Kidney (tissue), 14 donors: ENCODE measurements around the gene SYT7. TPM values are rescaled to one million over a fixed set of nuclear protein-coding genes. Genes with fewer than 3 reads are reported as not detected.

ENCODE experiments used
- DNase-seq, 5 donors: peaks; one replicate each; pipeline ENCODE4 v3.0.0-alpha.2; 2013 to 2020
- FAIRE-seq: peaks from 2 replicates; lab custom pipeline; 2012; peaks lifted over from hg19 to GRCh38; lab: Jason Lieb, UNC
- H3K27ac ChIP-seq, 2 donors: one replicate each; pipeline ENCODE4 v1.7.0; 2013; ENCODE audit warnings: low read depth in 2 of 2, low read length in 2 of 2, inconsistent platforms in 1 of 2
- H3K27me3 ChIP-seq: one replicate; pipeline ENCODE4 v1.7.1; 2013; ENCODE audit warnings: low read length, inconsistent platforms; ENCODE audit not compliant: control insufficient read depth, insufficient read depth
- H3K36me3 ChIP-seq, 3 donors: one replicate each; pipeline versions ENCODE4 v1.7.0 to v1.7.1; 2013; ENCODE audit warnings: low read length in 3 of 3, control low read depth in 1 of 3, inconsistent platforms in 1 of 3; ENCODE audit not compliant: insufficient read depth in 3 of 3, control insufficient read depth in 2 of 3
- H3K4me1 ChIP-seq, 3 donors: one replicate each; pipeline versions ENCODE4 v1.7.0 to v1.7.1; 2013; ENCODE audit warnings: low read length in 3 of 3, inconsistent platforms in 1 of 3, low read depth in 1 of 3; ENCODE audit not compliant: control insufficient read depth in 2 of 3, insufficient read depth in 2 of 3
- H3K4me3 ChIP-seq, 3 donors: one replicate each; pipeline versions ENCODE4 v1.7.0 to v1.8.1; 2013; ENCODE audit warnings: low read length in 3 of 3, control low read depth in 1 of 3, inconsistent platforms in 1 of 3
- H3K9ac ChIP-seq, 3 donors: one replicate each; pipeline versions ENCODE4 v1.7.0 to v1.7.1; 2013; ENCODE audit warnings: low read length in 3 of 3, control low read depth in 1 of 3, inconsistent platforms in 1 of 3
- H3K9me3 ChIP-seq, 3 donors: one replicate each; pipeline versions ENCODE4 v1.7.0 to v1.7.1; 2013; ENCODE audit warnings: low read length in 3 of 3, control low read depth in 1 of 3, inconsistent platforms in 1 of 3; ENCODE audit not compliant: control insufficient read depth in 2 of 3, insufficient read depth in 1 of 3
- CTCF ChIP-seq: IDR thresholded peaks from 3 replicates; pipeline ENCODE4 v1.5.1; 2012; ENCODE audit warnings: mild to moderate bottlenecking, moderate library complexity, borderline replicate concordance; ENCODE audit not compliant: insufficient read depth; ENCODE audit errors: extremely low read depth
- intact Hi-C: fragments of 100-400 bp; cut with DNase I; formaldehyde crosslinking; loops from one replicate; pipeline ENCODE4 v1.11.1; 2022
- polyA plus RNA-seq: library from polyadenylated mRNA; stranded (reverse); fragments of 350-450 nt; fragmentation: Illumina TruSeq; extraction: RNeasy Lipid Tissue Mini Kit (QIAGEN cat#74804); gene quantifications from one replicate; pipeline ENCODE4 v1.2.3, GENCODE V29; 2014; ENCODE audit warnings: low read depth, low replicate concordance; ENCODE audit not compliant: insufficient read depth
- total RNA-seq: library from RNA; stranded (reverse); fragmentation: NEBNext Ultra II Directional; extraction: Animal tissue kit (Norgen Biotek cat#: 25700); gene quantifications from one replicate; pipeline ENCODE4 v1.2.1, GENCODE V29; 2021
- donor health status: control.
- donor health status: control.
- donor health status: control.
- donor health status: control.
- donor health status: control.
- donor health status: DM: yes; HTN: yes; CAD: no.
- donor health status: Normal renal cell carcinoma (clear cell type).

SYT7 gene
- total and polyA plus RNA-seq, 2 donors from 2014 or later = 5.7 to 6.7 TPM

GRCh38 chr11:61499816-61500491 lies 80.9 kb downstream of the SYT7 start:
- FAIRE-seq = no peak
- Histone ChIP-seq H3K4me3 (no peak overlapping the region), H3K9ac (no peak overlapping the region), H3K27ac (no peak overlapping the region), H3K36me3 (no peaks in the 10 kb centered on the region), H3K4me1 (peaks cover 0 to 7% (median 6%) of the 10 kb centered on the region in 3 donors), H3K9me3 (no peaks in the 10 kb centered on the region), H3K27me3 (no peaks in the 10 kb centered on the region)
- intact Hi-C loops = no loop called here
- DNase-seq = no peak
- no peak for TF ChIP-seq CTCF

GRCh38 chr11:61498767-61499341 lies 82.0 kb downstream of the SYT7 start:
- Histone ChIP-seq H3K9ac (no peak overlapping the region), H3K4me1 (peaks cover 0 to 9% (median 9%) of the 10 kb centered on the region in 3 donors), H3K27ac (no peak overlapping the region), H3K36me3 (no peaks in the 10 kb centered on the region), H3K27me3 (no peaks in the 10 kb centered on the region), H3K4me3 (no peak overlapping the region), H3K9me3 (no peaks in the 10 kb centered on the region)
- intact Hi-C loops = no loop called here
- DNase-seq (peak in 1 of 5 donors; percentile 5), FAIRE-seq (no peak)
- no peak for TF ChIP-seq CTCF

- peak in 1 of 5 donors; percentile 30 for DNase-seq
These were observed 83.0 kb downstream of the SYT7 start for GRCh38 chr11:61497876-61498275.

More at GRCh38 chr11:61497876-61498275, 83.0 kb downstream of the SYT7 start:
- Histone ChIP-seq H3K9ac (no peak overlapping the region), H3K36me3 (no peaks in the 10 kb centered on the region), H3K4me1 (peaks cover 0 to 9% (median 9%) of the 10 kb centered on the region in 3 donors), H3K4me3 (no peak overlapping the region), H3K9me3 (no peaks in the 10 kb centered on the region), H3K27ac (no peak overlapping the region), H3K27me3 (no peaks in the 10 kb centered on the region)
- FAIRE-seq = no peak
- TF ChIP-seq CTCF = no peak
- intact Hi-C loops = no loop called here
